HepG2 (cell line): ENCODE results near the gene TH. TPM values are rescaled to one million over a fixed set of nuclear protein-coding genes. Genes with fewer than 3 reads are reported as not detected.
A peak's percentile ranks its signal among the peaks of the same experiment; 100 is the strongest.

Source experiments
- AGO2 ChIP-seq: fragments of 200-400 bp; formaldehyde crosslinking; optimal IDR thresholded peaks from 2 replicates; pipeline ENCODE3; 2017; ENCODE audit warnings: mild to moderate bottlenecking, low read depth, low read length, moderate library complexity
- CHD4 ChIP-seq: fragments of 200-600 bp; sonication (generic); IDR thresholded peaks from 2 replicates; pipeline ENCODE4 v1.7.0; 2017; ENCODE audit warnings: mild to moderate bottlenecking, low read length, borderline replicate concordance
- ETS1 ChIP-seq: sonication (generic); formaldehyde crosslinking; IDR thresholded peaks from 2 replicates; pipeline ENCODE4 v1.4.0; 2020; ENCODE audit warnings: missing genetic modification reagents
- ETV6 ChIP-seq: sonication (generic); formaldehyde crosslinking; conservative IDR thresholded peaks from 2 replicates; pipeline ENCODE4 v1.4.0; 2020; ENCODE audit warnings: missing genetic modification reagents
- GFI1 ChIP-seq: sonication (generic); formaldehyde crosslinking; IDR thresholded peaks from 2 replicates; pipeline ENCODE4 v1.5.0; 2020; ENCODE audit warnings: missing genetic modification reagents, mild to moderate bottlenecking, borderline replicate concordance
- HDAC1 ChIP-seq: sonication (generic); formaldehyde crosslinking; IDR thresholded peaks from 2 replicates; pipeline ENCODE4 v1.5.1; 2020; ENCODE audit warnings: mild to moderate bottlenecking, missing genetic modification reagents
- HOXA9 ChIP-seq: sonication (generic); formaldehyde crosslinking; IDR thresholded peaks from 2 replicates; pipeline ENCODE4 v1.8.1; 2022; ENCODE audit warnings: missing genetic modification reagents, mild to moderate bottlenecking, moderate library complexity, borderline replicate concordance
- IRF2 ChIP-seq: IDR thresholded peaks from 2 replicates; pipeline ENCODE4 v1.6.1; 2018; ENCODE audit warnings: missing genetic modification reagents, missing compliant biosample characterization
- KLF12 ChIP-seq: sonication (generic); formaldehyde crosslinking; IDR thresholded peaks from 2 replicates; pipeline ENCODE4 v1.4.0; 2020; ENCODE audit warnings: missing genetic modification reagents, borderline replicate concordance
- MYC ChIP-seq: sonication (generic); formaldehyde crosslinking; IDR thresholded peaks from 2 replicates; pipeline ENCODE4 v1.9.0; 2021; ENCODE audit warnings: missing genetic modification reagents, borderline replicate concordance
- PATZ1 ChIP-seq: sonication (generic); formaldehyde crosslinking; IDR thresholded peaks from 2 replicates; pipeline ENCODE4 v1.4.0; 2020; ENCODE audit warnings: missing genetic modification reagents
- RAD21 ChIP-seq: fragments of 450-650 bp; formaldehyde crosslinking; IDR thresholded peaks from 2 replicates; pipeline ENCODE4 v1.5.0; 2020; ENCODE audit warnings: mild to moderate bottlenecking
- STAG1 ChIP-seq: sonication (generic); formaldehyde crosslinking; IDR thresholded peaks from 2 replicates; pipeline ENCODE4 v1.4.0; 2020; ENCODE audit warnings: missing genetic modification reagents
- TOE1 ChIP-seq: sonication (generic); formaldehyde crosslinking; IDR thresholded peaks from 2 replicates; pipeline ENCODE4 v1.4.0; 2020; ENCODE audit warnings: mild to moderate bottlenecking, missing genetic modification reagents
- ZBTB42 ChIP-seq: sonication (generic); formaldehyde crosslinking; IDR thresholded peaks from 2 replicates; pipeline ENCODE4 v1.5.0; 2020; ENCODE audit warnings: mild to moderate bottlenecking, missing genetic modification reagents
- ZNF230 ChIP-seq: sonication (generic); formaldehyde crosslinking; IDR thresholded peaks from 2 replicates; pipeline ENCODE4 v1.4.0; 2020; ENCODE audit warnings: mild to moderate bottlenecking, missing genetic modification reagents
- ZNF441 ChIP-seq: sonication (generic); formaldehyde crosslinking; IDR thresholded peaks from 2 replicates; pipeline ENCODE4 v1.7.0; 2021; ENCODE audit warnings: missing genetic modification reagents, borderline replicate concordance
- ZNF773 ChIP-seq: sonication (generic); formaldehyde crosslinking; IDR thresholded peaks from 2 replicates; pipeline ENCODE4 v1.4.0; 2020; ENCODE audit warnings: missing genetic modification reagents, borderline replicate concordance
- ZNF792 ChIP-seq: IDR thresholded peaks from 2 replicates; pipeline ENCODE4 v1.6.1; 2016
- ZZZ3 ChIP-seq: sonication (generic); formaldehyde crosslinking; IDR thresholded peaks from 2 replicates; pipeline ENCODE4 v1.4.0; 2020; ENCODE audit warnings: missing genetic modification reagents, mild to moderate bottlenecking, borderline replicate concordance
- polyA plus RNA-seq, 8 experiments: library from polyadenylated mRNA; depleted of rRNA in 3 of 8; stranded (reverse) in 7 of 8; unstranded in 1 of 8; fragments of >200 nt; fragmentation: Illumina TruSeq in 4 of 8; extraction: Trizol in 4 of 8; gene quantifications; 2 replicates each; pipeline versions ENCODE4 v1.2.1 to v1.2.3, GENCODE V29; 2011 to 2016; ENCODE audit warnings: low read depth in 4 of 8, missing spikeins in 1 of 8, mixed read lengths in 1 of 8; ENCODE audit not compliant: insufficient read depth in 1 of 8
- total RNA-seq, 5 experiments: library from RNA; depleted of rRNA; stranded (reverse); fragments of >200 nt; fragmentation: Illumina TruSeq; extraction: Trizol; gene quantifications; 2 replicates each; pipeline ENCODE4 v1.2.3, GENCODE V29; 2016; ENCODE audit warnings: low read depth in 1 of 5
- TF ChIP-seq, protein P1 (sequence below): sonication (generic); formaldehyde crosslinking; IDR thresholded peaks from 2 replicates; pipeline ENCODE4 v1.4.0; 2020; ENCODE audit warnings: missing genetic modification reagents
- TF ChIP-seq, protein P2 (sequence below): sonication (generic); formaldehyde crosslinking; conservative IDR thresholded peaks from 2 replicates; pipeline ENCODE4 v1.4.0; 2020; ENCODE audit warnings: missing genetic modification reagents
- TF ChIP-seq, protein P3 (sequence below): sonication (generic); formaldehyde crosslinking; IDR thresholded peaks from 2 replicates; pipeline ENCODE4 v1.4.0; 2020; ENCODE audit warnings: missing genetic modification reagents

The TH gene
- total and polyA plus RNA-seq, 2 of the 13 experiments (the other 11 are each of a cell fraction or from before 2014, with no cell fraction given) = 0.36 TPM; not detected in 1

DNA sequence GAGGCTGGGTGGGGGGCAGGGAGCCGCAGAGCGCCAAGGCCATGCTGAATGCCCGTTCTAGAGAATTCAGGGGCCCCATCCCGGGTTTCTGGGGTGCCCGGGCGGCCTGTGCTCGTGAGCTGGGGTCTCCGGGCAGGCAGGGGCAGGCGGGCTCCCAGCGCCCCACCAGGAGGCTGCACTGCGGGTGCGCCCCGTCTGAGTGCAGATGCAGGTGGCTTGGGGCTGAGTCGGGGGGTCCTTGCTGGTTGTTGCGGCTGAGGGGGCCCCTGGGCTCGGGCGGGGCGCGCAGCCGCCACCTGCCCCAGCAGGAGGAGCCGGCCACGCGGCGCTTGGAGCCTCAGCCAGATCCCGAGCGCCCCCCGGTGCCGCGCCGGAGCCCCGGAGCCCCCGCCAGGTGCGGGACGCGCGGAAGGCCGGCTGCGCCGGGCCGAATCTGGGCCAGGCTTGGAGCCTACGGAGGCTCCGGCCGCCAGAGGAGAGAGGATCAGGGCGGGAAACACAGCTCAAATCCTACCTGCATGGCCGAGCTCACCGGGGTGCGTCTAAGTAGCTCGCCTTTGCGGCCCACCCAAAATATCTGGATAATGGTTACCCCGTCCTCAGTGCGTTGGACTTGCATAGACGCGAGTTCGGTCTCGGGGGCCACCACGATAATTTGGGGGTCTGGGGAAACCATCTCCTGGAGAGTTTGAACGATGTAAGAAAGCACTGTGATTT, 31.8 kb downstream of the TH start (continued):
- TF ChIP-seq, protein P1, sequence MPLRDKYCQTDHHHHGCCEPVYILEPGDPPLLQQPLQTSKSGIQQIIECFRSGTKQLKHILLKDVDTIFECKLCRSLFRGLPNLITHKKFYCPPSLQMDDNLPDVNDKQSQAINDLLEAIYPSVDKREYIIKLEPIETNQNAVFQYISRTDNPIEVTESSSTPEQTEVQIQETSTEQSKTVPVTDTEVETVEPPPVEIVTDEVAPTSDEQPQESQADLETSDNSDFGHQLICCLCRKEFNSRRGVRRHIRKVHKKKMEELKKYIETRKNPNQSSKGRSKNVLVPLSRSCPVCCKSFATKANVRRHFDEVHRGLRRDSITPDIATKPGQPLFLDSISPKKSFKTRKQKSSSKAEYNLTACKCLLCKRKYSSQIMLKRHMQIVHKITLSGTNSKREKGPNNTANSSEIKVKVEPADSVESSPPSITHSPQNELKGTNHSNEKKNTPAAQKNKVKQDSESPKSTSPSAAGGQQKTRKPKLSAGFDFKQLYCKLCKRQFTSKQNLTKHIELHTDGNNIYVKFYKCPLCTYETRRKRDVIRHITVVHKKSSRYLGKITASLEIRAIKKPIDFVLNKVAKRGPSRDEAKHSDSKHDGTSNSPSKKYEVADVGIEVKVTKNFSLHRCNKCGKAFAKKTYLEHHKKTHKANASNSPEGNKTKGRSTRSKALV (CRISPR knock-in tag) = peak; percentile 68; the same call in 1 of the 2 replicates
- TF ChIP-seq CHD4 = no peak
- TF ChIP-seq ZZZ3 (CRISPR knock-in tag) = no peak
- TF ChIP-seq TOE1 (CRISPR knock-in tag) = no peak
- TF ChIP-seq AGO2 = peak; percentile 24
- no peak for TF ChIP-seq ZNF441 (CRISPR knock-in tag)
- 0 out of 2 replicates have a peak, but pooled peaks have one; percentile 14 for TF ChIP-seq ZNF230
- TF ChIP-seq, protein P2, sequence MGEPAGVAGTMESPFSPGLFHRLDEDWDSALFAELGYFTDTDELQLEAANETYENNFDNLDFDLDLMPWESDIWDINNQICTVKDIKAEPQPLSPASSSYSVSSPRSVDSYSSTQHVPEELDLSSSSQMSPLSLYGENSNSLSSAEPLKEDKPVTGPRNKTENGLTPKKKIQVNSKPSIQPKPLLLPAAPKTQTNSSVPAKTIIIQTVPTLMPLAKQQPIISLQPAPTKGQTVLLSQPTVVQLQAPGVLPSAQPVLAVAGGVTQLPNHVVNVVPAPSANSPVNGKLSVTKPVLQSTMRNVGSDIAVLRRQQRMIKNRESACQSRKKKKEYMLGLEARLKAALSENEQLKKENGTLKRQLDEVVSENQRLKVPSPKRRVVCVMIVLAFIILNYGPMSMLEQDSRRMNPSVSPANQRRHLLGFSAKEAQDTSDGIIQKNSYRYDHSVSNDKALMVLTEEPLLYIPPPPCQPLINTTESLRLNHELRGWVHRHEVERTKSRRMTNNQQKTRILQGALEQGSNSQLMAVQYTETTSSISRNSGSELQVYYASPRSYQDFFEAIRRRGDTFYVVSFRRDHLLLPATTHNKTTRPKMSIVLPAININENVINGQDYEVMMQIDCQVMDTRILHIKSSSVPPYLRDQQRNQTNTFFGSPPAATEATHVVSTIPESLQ (CRISPR knock-in tag) = no peak
- TF ChIP-seq, protein P3, sequence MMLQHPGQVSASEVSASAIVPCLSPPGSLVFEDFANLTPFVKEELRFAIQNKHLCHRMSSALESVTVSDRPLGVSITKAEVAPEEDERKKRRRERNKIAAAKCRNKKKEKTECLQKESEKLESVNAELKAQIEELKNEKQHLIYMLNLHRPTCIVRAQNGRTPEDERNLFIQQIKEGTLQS (CRISPR knock-in tag) = no peak
- TF ChIP-seq GFI1 (CRISPR knock-in tag) = 0 out of 2 replicates have a peak, but pooled peaks have one; percentile 17
- TF ChIP-seq PATZ1 (CRISPR knock-in tag) = peak; percentile 76
- no peak for TF ChIP-seq ZNF792 (CRISPR knock-in tag)
- TF ChIP-seq STAG1 = peak; percentile 50
- TF ChIP-seq ZNF773 (CRISPR knock-in tag) = peak; percentile 31; the same call in 1 of the 2 replicates
- 0 out of 2 replicates have a peak, but pooled peaks have one; percentile 36 for TF ChIP-seq ETS1
- TF ChIP-seq HOXA9 = peak; percentile 2; the same call in 1 of the 2 replicates
- peak; percentile 11; the same call in 1 of the 2 replicates for TF ChIP-seq HDAC1 (CRISPR knock-in tag)
- TF ChIP-seq IRF2 = 0 out of 2 replicates have a peak, but pooled peaks have one; percentile 24
- TF ChIP-seq ETV6 (CRISPR knock-in tag) = no peak
- TF ChIP-seq RAD21 (CRISPR knock-in tag) = peak; percentile 60
- TF ChIP-seq KLF12 = no peak
- TF ChIP-seq MYC = peak; percentile 15; the same call in 1 of the 2 replicates
- no peak; the same call in 1 of the 2 replicates for TF ChIP-seq ZBTB42 (CRISPR knock-in tag)
